ENCODE results near the gene DISC1.

The DISC1 gene

DNA sequence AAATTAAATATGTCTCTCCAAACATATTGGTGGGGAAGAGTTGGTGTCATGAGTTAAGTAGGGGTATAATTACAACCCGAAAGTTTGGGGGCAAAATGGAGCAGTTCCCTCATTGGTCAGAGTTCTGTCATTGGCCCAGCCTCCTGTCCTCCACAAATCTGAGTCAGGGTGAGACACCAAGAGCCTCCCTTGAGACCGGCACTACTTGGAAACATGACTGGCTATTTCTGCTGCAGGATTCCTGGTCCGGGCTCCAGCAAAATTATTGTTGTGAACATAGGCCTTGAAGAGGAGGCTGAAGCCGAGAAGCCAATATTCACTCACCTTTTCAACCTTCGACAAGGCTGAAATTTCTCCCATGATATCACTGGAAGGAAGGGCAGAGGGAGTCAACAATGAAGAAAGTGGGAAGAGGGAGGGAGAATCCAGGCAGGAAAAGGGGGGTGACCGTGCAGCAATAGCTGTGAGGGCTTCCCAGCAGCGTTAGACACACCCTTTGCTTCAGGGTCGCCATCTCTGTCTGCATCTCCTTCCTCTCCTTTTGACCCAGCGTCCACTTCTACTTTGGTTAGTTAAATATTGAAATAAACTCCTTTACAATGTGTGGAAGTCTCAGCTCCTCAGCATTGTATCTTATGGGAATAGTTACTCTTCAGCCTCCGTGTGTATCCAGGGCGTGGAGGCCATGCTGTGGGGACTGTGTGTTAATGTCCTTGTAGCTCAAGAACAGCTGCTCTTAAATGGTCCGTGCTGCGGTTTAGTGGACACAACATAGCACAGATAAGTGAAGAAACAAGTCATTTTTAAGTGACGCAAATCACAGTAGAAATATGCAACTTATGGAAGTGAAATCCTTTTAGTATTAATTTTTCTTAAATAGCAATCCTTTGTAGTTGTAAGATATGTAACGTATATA is 307.4 kb downstream of the DISC1 start:
- TF ChIP-seq ZBTB7A (IDR thresholded peaks at IDR 0.05; ENCODE audit: low read depth): no peak

DNA sequence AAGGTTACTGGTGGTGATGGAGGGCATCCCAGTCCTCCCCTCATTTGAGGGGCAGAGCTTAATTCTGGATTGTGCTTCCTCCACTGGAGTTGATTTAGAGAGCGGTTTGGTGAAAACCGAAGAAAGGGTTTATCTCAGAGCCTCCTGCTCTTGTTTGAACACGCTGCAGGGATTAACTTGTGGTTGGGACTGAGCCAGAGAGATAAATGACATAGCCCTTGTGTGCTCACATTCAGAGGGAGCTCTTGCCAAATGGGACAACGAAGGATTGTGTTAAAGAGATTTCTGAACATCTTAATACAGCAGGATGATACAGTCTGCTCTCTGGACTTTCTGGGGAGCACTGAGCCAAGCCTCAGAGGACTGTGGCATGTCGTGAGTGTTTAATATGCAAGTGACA is 308.2 kb downstream of the DISC1 start:
- no peak for TF ChIP-seq NFIC (IDR thresholded peaks at IDR 0.05)
- TF ChIP-seq, protein P1, sequence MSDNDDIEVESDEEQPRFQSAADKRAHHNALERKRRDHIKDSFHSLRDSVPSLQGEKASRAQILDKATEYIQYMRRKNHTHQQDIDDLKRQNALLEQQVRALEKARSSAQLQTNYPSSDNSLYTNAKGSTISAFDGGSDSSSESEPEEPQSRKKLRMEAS (IDR thresholded peaks at IDR 0.05): no peak
- no peak for TF ChIP-seq FOXM1 (IDR thresholded peaks at IDR 0.05; ENCODE audit: borderline replicate concordance, low read depth)
- TF ChIP-seq TEAD4 (IDR thresholded peaks at IDR 0.05): no peak
- TF ChIP-seq, protein P2, sequence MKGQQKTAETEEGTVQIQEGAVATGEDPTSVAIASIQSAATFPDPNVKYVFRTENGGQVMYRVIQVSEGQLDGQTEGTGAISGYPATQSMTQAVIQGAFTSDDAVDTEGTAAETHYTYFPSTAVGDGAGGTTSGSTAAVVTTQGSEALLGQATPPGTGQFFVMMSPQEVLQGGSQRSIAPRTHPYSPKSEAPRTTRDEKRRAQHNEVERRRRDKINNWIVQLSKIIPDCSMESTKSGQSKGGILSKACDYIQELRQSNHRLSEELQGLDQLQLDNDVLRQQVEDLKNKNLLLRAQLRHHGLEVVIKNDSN (IDR thresholded peaks at IDR 0.05): no peak
- TF ChIP-seq CEBPB (IDR thresholded peaks at IDR 0.05): no peak
- TF ChIP-seq TCF12 (IDR thresholded peaks at IDR 0.05; ENCODE audit: low read depth): no peak
- TF ChIP-seq EGR1 (IDR thresholded peaks at IDR 0.05): no peak
- no peak for TF ChIP-seq YY1 (IDR thresholded peaks at IDR 0.05; ENCODE audit: low read depth)
- no peak for TF ChIP-seq TAF1 (IDR thresholded peaks at IDR 0.05; ENCODE audit: low read depth)
- TF ChIP-seq ZBTB7A (IDR thresholded peaks at IDR 0.05; ENCODE audit: low read depth): no peak
- TF ChIP-seq EP300 (IDR thresholded peaks at IDR 0.05; ENCODE audit: borderline replicate concordance): no peak
- no peak for TF ChIP-seq RAD21 (IDR thresholded peaks at IDR 0.05; ENCODE audit: low read depth)
- no peak for TF ChIP-seq CREB1 (IDR thresholded peaks at IDR 0.05; ENCODE audit: low read depth)
- TF ChIP-seq, protein P3, sequence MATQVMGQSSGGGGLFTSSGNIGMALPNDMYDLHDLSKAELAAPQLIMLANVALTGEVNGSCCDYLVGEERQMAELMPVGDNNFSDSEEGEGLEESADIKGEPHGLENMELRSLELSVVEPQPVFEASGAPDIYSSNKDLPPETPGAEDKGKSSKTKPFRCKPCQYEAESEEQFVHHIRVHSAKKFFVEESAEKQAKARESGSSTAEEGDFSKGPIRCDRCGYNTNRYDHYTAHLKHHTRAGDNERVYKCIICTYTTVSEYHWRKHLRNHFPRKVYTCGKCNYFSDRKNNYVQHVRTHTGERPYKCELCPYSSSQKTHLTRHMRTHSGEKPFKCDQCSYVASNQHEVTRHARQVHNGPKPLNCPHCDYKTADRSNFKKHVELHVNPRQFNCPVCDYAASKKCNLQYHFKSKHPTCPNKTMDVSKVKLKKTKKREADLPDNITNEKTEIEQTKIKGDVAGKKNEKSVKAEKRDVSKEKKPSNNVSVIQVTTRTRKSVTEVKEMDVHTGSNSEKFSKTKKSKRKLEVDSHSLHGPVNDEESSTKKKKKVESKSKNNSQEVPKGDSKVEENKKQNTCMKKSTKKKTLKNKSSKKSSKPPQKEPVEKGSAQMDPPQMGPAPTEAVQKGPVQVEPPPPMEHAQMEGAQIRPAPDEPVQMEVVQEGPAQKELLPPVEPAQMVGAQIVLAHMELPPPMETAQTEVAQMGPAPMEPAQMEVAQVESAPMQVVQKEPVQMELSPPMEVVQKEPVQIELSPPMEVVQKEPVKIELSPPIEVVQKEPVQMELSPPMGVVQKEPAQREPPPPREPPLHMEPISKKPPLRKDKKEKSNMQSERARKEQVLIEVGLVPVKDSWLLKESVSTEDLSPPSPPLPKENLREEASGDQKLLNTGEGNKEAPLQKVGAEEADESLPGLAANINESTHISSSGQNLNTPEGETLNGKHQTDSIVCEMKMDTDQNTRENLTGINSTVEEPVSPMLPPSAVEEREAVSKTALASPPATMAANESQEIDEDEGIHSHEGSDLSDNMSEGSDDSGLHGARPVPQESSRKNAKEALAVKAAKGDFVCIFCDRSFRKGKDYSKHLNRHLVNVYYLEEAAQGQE (IDR thresholded peaks at IDR 0.05; ENCODE audit: low read depth): no peak

DNA sequence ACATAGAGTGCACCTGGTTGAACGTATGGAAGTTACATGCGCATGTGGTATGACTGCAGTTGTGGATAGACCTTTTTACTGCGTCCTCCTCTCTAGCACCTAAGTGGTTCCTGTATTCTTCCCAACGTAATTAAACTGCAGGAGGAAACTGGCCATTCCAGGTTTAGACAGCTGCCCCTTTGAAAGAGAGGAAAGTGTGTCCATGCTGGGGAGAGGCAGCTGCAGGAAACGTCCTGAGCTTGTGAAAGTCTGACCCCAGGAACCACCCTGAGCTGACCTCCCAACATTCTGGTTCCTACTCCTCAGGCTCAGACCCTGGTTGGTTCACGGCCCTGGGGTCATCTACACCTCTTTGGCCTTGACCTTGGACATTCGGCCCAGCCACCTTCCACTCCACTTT is 309.3 kb downstream of the DISC1 start:
- TF ChIP-seq NFIC (IDR thresholded peaks at IDR 0.05) (no peak), TEAD4 (IDR thresholded peaks at IDR 0.05) (no peak), FOXM1 (IDR thresholded peaks at IDR 0.05; ENCODE audit: borderline replicate concordance, low read depth) (no peak), CEBPB (IDR thresholded peaks at IDR 0.05) (no peak), ZBTB7A (IDR thresholded peaks at IDR 0.05; ENCODE audit: low read depth) (no peak), TAF1 (IDR thresholded peaks at IDR 0.05; ENCODE audit: low read depth) (no peak), EGR1 (IDR thresholded peaks at IDR 0.05) (no peak), RAD21 (IDR thresholded peaks at IDR 0.05; ENCODE audit: low read depth) (no peak)
- TF ChIP-seq, protein P3 (IDR thresholded peaks at IDR 0.05; ENCODE audit: low read depth): no peak
- TF ChIP-seq, protein P1 (IDR thresholded peaks at IDR 0.05): no peak

DNA sequence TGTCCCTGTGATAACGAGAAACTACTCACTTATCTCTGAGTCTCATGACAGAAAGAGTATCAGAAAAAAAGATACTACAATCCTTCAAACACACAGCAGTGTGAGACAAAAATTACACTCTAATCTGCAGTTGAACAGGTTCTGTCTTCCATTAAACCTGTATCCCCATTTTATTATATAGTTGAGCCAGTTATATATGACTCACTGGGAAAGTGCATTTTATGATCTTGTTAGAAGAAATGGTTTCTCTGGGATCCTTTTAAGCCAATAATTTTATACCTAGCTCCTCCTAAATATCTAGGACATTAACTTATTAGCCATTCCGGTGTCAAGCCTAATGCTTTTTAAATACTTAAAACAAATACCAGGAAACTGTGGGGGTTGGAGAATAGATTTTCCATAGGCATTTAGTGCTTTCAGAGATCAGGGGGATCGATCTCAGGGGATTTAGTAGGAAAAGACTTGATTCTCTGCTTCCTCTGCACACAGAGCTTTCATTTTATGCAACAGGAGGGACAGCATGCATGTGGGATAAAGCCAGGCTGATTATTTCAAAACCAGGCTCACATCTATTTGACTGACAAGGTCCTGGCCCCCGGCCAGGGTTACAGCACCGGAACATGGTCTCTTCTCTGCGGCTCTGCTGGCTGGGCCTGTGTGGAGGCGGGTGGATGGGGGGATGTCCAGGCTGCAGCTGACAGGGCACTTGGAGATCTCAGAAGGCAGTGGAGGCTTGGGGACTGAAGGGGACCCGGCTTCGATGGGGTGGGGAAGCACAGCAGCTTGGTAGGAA is 310.6 kb downstream of the DISC1 start:
- TF ChIP-seq NFIC (IDR thresholded peaks at IDR 0.05) (0 out of 2 replicates have a peak, but pooled peaks have one; percentile 20), RAD21 (IDR thresholded peaks at IDR 0.05; ENCODE audit: low read depth) (no peak)

DNA sequence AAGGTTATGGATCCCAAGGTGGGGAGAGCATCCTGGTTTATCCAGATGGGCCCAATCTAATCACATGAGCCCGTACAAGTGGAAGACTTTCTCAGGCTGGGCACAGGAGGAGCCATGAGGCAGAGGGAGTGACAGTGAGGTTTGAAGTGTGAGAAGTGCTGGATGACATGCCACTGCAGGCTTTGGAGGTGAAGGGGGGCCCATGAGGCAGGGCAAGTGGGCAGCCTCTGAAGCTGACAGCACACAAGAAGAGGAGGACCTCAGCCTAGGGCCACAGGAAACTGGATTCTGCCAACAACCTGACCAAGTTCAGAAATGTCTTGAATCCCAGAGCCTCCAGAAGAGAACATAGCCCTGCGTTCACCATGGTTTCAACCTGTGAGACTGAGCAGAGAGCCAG is 311.6 kb downstream of the DISC1 start:
- no peak for TF ChIP-seq FOXM1 (IDR thresholded peaks at IDR 0.05; ENCODE audit: borderline replicate concordance, low read depth)

DNA sequence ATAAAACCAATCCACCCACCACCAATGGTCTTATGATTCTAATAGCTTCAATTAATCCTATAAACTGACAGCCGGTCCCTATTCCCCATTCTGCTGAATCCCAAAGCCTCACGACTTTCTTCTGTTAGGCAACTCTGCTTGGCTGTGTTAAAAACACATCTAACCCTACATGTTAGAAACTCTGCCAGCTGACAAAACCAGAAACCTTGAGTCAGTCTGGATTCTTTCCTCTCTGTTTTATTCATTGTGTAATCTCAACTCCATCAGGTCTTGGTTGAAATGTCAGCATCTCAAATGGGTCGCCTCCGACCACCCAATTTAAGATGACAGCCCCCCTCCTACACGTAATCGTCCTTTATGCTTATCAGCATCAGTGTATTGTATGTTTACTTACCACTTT is 312.1 kb downstream of the DISC1 start:
- TF ChIP-seq CREB1 (IDR thresholded peaks at IDR 0.05; ENCODE audit: low read depth) (no peak), EGR1 (IDR thresholded peaks at IDR 0.05) (no peak), TAF1 (IDR thresholded peaks at IDR 0.05; ENCODE audit: low read depth) (no peak), YY1 (IDR thresholded peaks at IDR 0.05; ENCODE audit: low read depth) (no peak), ZBTB7A (IDR thresholded peaks at IDR 0.05; ENCODE audit: low read depth) (no peak), TCF12 (IDR thresholded peaks at IDR 0.05; ENCODE audit: low read depth) (no peak)
- TF ChIP-seq, protein P2 (IDR thresholded peaks at IDR 0.05): no peak
- TF ChIP-seq, protein P1 (IDR thresholded peaks at IDR 0.05): no peak

Data from Ishikawa (cell line).